Rectal smooth muscle tissue (tissue), 1 donor: Measurements from ENCODE around the gene SCAF4.
"Not testable (repeated sequence)": the region's sequence is repeated elsewhere in the genome, so short reads cannot be mapped to it uniquely, and the experiment has no call there.

Experiments used
- H3K27ac ChIP-seq: one replicate; pipeline ENCODE4 v1.7.0; 2013; ENCODE audit warnings: low read depth, low read length, inconsistent platforms
- H3K27me3 ChIP-seq: one replicate; pipeline ENCODE4 v1.7.0; 2013; ENCODE audit warnings: low read length; ENCODE audit not compliant: control insufficient read depth, insufficient read depth
- H3K36me3 ChIP-seq: one replicate; pipeline ENCODE4 v1.7.0; 2013; ENCODE audit warnings: low read length; ENCODE audit not compliant: control insufficient read depth, insufficient read depth
- H3K4me1 ChIP-seq: one replicate; pipeline ENCODE4 v1.7.0; 2013; ENCODE audit warnings: low read length; ENCODE audit not compliant: control insufficient read depth, insufficient read depth
- H3K4me3 ChIP-seq: one replicate; pipeline ENCODE4 v1.7.0; 2013; ENCODE audit warnings: low read length
- H3K9ac ChIP-seq: one replicate; pipeline ENCODE4 v1.7.0; 2013; ENCODE audit warnings: low read length

The SCAF4 gene

GRCh38 chr21:31731857-31732596 lies at the start of gene SCAF4:
SCAF4 (minus strand) TSS chr21:31732118; CDS start chr21:31731692, 426 bp downstream.
- H3K27me3 ChIP-seq, result no peaks in the 10 kb centered on the region
- H3K36me3 ChIP-seq, result no peaks in the 10 kb centered on the region
- peak within 1 kb of the TSS; percentile 94 for H3K27ac ChIP-seq
- peak within 1 kb of the TSS; percentile 83 for H3K4me3 ChIP-seq
- H3K9ac ChIP-seq, result peak within 1 kb of the TSS; percentile 76
- peaks cover 17% of the 10 kb centered on the region for H3K4me1 ChIP-seq

GRCh38 chr21:31780944-31781343 lies 49.0 kb upstream of the SCAF4 start:
- H3K4me3 ChIP-seq, result no peak overlapping the region
- no peaks in the 10 kb centered on the region for H3K36me3 ChIP-seq
- no peak overlapping the region for H3K27ac ChIP-seq
- H3K4me1 ChIP-seq, result no peaks in the 10 kb centered on the region
- no peaks in the 10 kb centered on the region for H3K27me3 ChIP-seq
- H3K9ac ChIP-seq, result no peak overlapping the region

GRCh38 chr21:31778546-31778945 lies 46.6 kb upstream of the SCAF4 start:
- Histone ChIP-seq H3K4me1 (no peaks in the 10 kb centered on the region), H3K36me3 (no peaks in the 10 kb centered on the region), H3K27me3 (no peaks in the 10 kb centered on the region), H3K9ac (no peak overlapping the region), H3K4me3 (no peak overlapping the region), H3K27ac (no peak overlapping the region)

GRCh38 chr21:31777857-31778256 lies 45.9 kb upstream of the SCAF4 start:
- no peaks in the 10 kb centered on the region for H3K36me3 ChIP-seq
- no peak overlapping the region for H3K27ac ChIP-seq
- H3K9ac ChIP-seq, result no peak overlapping the region
- no peaks in the 10 kb centered on the region for H3K4me1 ChIP-seq
- H3K27me3 ChIP-seq, result no peaks in the 10 kb centered on the region
- no peak overlapping the region for H3K4me3 ChIP-seq

GRCh38 chr21:31774031-31774430 lies 42.1 kb upstream of the SCAF4 start:
- Histone ChIP-seq H3K36me3 (no peaks in the 10 kb centered on the region), H3K27me3 (no peaks in the 10 kb centered on the region), H3K4me3 (no peak overlapping the region), H3K9ac (no peak overlapping the region), H3K4me1 (no peaks in the 10 kb centered on the region), H3K27ac (no peak overlapping the region)

GRCh38 chr21:31772674-31773555 lies 41.0 kb upstream of the SCAF4 start:
- Histone ChIP-seq H3K9ac (no peak overlapping the region), H3K36me3 (no peaks in the 10 kb centered on the region), H3K4me1 (no peaks in the 10 kb centered on the region), H3K27me3 (no peaks in the 10 kb centered on the region), H3K4me3 (no peak overlapping the region), H3K27ac (no peak overlapping the region)

- Histone ChIP-seq H3K27ac (no peak overlapping the region), H3K9ac (no peak overlapping the region), H3K4me1 (no peaks in the 10 kb centered on the region), H3K4me3 (no peak overlapping the region), H3K27me3 (no peaks in the 10 kb centered on the region), H3K36me3 (no peaks in the 10 kb centered on the region)
Observed at GRCh38 chr21:31771685-31772084, 39.8 kb upstream of the SCAF4 start.

GRCh38 chr21:31768710-31769109 lies 36.8 kb upstream of the SCAF4 start:
- no peak overlapping the region for H3K9ac ChIP-seq
- no peak overlapping the region for H3K27ac ChIP-seq
- no peaks in the 10 kb centered on the region for H3K4me1 ChIP-seq
- no peak overlapping the region for H3K4me3 ChIP-seq
- H3K27me3 ChIP-seq, result no peaks in the 10 kb centered on the region
- H3K36me3 ChIP-seq, result no peaks in the 10 kb centered on the region

- no peaks in the 10 kb centered on the region for H3K27me3 ChIP-seq
- no peak overlapping the region for H3K27ac ChIP-seq
- no peak overlapping the region for H3K4me3 ChIP-seq
- H3K9ac ChIP-seq, result no peak overlapping the region
- H3K4me1 ChIP-seq, result no peaks in the 10 kb centered on the region
- H3K36me3 ChIP-seq, result no peaks in the 10 kb centered on the region
Observed at GRCh38 chr21:31766899-31767298, 35.0 kb upstream of the SCAF4 start.

- H3K27ac ChIP-seq, H3K36me3 ChIP-seq, H3K27me3 ChIP-seq, H3K4me1 ChIP-seq, H3K4me3 ChIP-seq, H3K9ac ChIP-seq: not testable (repeated sequence)
Observed at GRCh38 chr21:31765850-31766249, 33.9 kb upstream of the SCAF4 start.

- H3K9ac ChIP-seq, result no peak overlapping the region
- no peaks in the 10 kb centered on the region for H3K27me3 ChIP-seq
- no peak overlapping the region for H3K4me3 ChIP-seq
- H3K27ac ChIP-seq, result no peak overlapping the region
- no peaks in the 10 kb centered on the region for H3K36me3 ChIP-seq
- no peaks in the 10 kb centered on the region for H3K4me1 ChIP-seq
Observed at GRCh38 chr21:31760931-31761330, 29.0 kb upstream of the SCAF4 start.

GRCh38 chr21:31756787-31757186 lies 24.9 kb upstream of the SCAF4 start:
- Histone ChIP-seq H3K4me3 (no peak overlapping the region), H3K27ac (no peak overlapping the region), H3K9ac (no peak overlapping the region), H3K4me1 (no peaks in the 10 kb centered on the region), H3K27me3 (no peaks in the 10 kb centered on the region), H3K36me3 (no peaks in the 10 kb centered on the region)
